Measurements from ENCODE around the gene KIAA0408.

GRCh38 chr6:127415096-127415495, 44.1 kb downstream of the KIAA0408 start:
- TF ChIP-seq CTCF (IDR thresholded peaks at IDR 0.05) = no peak
- TF ChIP-seq POLR2A (IDR thresholded peaks at IDR 0.05) = no peak

Measured in prostate gland (tissue), 2 donors.